Measurements from ENCODE around the gene CBX5.

GRCh38 chr12:54240971-54241588, 38.8 kb downstream of the CBX5 start:
- TF ChIP-seq CTCF (IDR thresholded peaks at IDR 0.05) (no peak), POLR2A (IDR thresholded peaks at IDR 0.05) (no peak), POLR2AphosphoS5 (IDR thresholded peaks at IDR 0.05) (no peak)

Data from gastroesophageal sphincter (tissue), 3 donors.